ENCODE measurements around the gene NEURL1. TPM values are rescaled to one million over a fixed set of nuclear protein-coding genes. Genes with fewer than 3 reads are reported as not detected.

Gene NEURL1
- total RNA-seq, 1 experiment from 2014 or later, result 1.7 TPM

DNA sequence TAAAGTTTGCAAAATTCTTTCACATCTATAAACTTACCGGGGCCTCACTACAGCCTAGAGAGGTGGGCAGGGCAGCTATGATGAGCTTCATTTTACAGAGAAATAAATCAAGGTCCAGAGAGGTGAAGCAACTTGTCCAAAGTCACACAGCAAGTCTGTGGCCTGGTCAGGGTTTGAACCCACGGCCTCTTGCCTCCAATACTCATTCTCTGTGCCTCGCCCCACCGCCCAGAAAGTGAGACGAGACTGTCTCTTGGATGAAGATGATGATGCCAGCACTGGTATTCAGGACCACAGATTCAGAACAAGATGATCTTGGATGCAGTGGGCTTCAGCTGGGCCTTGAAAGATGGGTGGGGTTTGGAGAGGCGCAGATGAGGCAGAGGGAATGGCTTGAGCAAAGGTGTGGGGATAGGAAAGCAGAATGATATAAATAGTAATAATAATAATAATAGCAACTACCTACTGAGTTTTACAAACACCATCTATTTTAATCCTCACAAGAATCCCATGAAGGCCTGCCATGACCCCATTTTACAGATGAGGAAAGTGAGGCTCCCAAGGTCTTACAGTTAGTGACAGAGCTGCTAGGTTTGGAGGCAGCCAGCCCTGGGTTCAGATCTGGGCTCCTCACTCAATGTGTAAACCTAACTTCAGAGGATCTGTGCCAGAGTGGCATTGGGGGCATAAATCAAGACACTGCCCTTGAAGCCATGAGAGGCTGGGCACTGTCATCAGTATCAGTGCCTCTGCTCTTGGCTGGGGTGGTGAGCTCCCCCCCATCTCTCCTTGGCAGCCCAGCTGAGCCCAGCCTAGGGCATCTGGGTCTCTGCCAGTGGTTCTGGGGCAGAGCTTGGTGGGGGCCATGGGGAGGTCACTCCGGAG lies 70.0 kb downstream of the NEURL1 start:
- Histone ChIP-seq H3K36me3 (ENCODE audit: low read depth, low read length) (no peaks in the 10 kb centered on the region), H3K9me2 (replicated peaks; ENCODE audit: low read length) (no peaks in the 10 kb centered on the region), H2AFZ (ENCODE audit: low read length) (no peak overlapping the region), H3K4me1 (ENCODE audit: insufficient read depth, low read length) (no peaks in the 10 kb centered on the region), H3K9ac (ENCODE audit: low read length) (no peak overlapping the region), H3K79me2 (ENCODE audit: low read length) (no peaks in the 10 kb centered on the region), H3F3A (ENCODE audit: low read length, unreplicated experiment) (no peaks in the 10 kb centered on the region), H3K27me3 (ENCODE audit: low read length) (no peaks in the 10 kb centered on the region), H4K20me1 (ENCODE audit: low read length) (no peaks in the 10 kb centered on the region), H3K4me2 (ENCODE audit: low read length) (no peak overlapping the region), H3K27ac (ENCODE audit: low read length) (no peak overlapping the region), H3K9me3 (ENCODE audit: low read length) (no peaks in the 10 kb centered on the region), H3K4me3 (ENCODE audit: low read length) (no peak overlapping the region)
- ChIA-PET POLR2A (ENCODE audit: unreplicated experiment) (no interaction called here), CTCF (no interaction called here)
- intact Hi-C loops (cut with micrococcal nuclease), result no loop called here
- ATAC-seq, result no peak
- TF ChIP-seq EZH2phosphoT487 (IDR thresholded peaks at IDR 0.05; ENCODE audit: borderline replicate concordance, low read length) (no peak), EZH2 (IDR thresholded peaks at IDR 0.05; ENCODE audit: low read length, unreplicated experiment) (no peak)
- TF ChIP-seq, protein P1, sequence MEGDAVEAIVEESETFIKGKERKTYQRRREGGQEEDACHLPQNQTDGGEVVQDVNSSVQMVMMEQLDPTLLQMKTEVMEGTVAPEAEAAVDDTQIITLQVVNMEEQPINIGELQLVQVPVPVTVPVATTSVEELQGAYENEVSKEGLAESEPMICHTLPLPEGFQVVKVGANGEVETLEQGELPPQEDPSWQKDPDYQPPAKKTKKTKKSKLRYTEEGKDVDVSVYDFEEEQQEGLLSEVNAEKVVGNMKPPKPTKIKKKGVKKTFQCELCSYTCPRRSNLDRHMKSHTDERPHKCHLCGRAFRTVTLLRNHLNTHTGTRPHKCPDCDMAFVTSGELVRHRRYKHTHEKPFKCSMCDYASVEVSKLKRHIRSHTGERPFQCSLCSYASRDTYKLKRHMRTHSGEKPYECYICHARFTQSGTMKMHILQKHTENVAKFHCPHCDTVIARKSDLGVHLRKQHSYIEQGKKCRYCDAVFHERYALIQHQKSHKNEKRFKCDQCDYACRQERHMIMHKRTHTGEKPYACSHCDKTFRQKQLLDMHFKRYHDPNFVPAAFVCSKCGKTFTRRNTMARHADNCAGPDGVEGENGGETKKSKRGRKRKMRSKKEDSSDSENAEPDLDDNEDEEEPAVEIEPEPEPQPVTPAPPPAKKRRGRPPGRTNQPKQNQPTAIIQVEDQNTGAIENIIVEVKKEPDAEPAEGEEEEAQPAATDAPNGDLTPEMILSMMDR (conservative IDR thresholded peaks at IDR 0.05; ENCODE audit: low read depth, low read length), result no peak
- no peak for DNase-seq
- no TSS peak for BruUV-seq (replicated peaks)

DNA sequence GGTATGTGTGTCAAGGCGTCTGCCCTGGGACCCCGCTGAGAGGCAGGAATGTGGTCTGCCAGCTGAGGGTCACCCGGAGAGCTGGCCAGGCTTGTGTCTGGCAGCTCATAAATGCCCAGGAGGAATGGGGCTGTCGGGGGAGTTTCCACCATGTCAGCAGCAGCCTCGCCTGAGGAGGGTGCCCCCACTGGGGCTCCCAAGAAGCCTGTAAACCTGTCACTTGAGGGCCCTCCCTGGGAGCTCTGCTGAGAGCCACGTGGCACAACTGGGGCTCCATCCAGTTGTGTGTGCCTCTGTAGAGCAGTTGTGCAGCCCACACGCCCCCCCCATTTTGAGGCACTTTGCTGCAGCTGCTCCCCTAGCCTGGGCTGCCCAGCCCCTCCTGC lies 70.6 kb downstream of the NEURL1 start:
- no peak overlapping the region for H3K9ac ChIP-seq (ENCODE audit: low read length)
- BruUV-seq (replicated peaks), result no TSS peak
- CTCF ChIA-PET, result no interaction called here

More for the DNA sequence above, 70.6 kb downstream of the NEURL1 start:
- ATAC-seq, result no peak
- no peaks in the 10 kb centered on the region for H3K9me3 ChIP-seq (ENCODE audit: low read length)
- no peak overlapping the region for H3K4me2 ChIP-seq (ENCODE audit: low read length)
- no peak overlapping the region for H3K4me3 ChIP-seq (ENCODE audit: low read length)
- H3F3A ChIP-seq (ENCODE audit: low read length, unreplicated experiment), result no peaks in the 10 kb centered on the region
- no peaks in the 10 kb centered on the region for H4K20me1 ChIP-seq (ENCODE audit: low read length)
- no peak overlapping the region for H2AFZ ChIP-seq (ENCODE audit: low read length)
- no peaks in the 10 kb centered on the region for H3K9me2 ChIP-seq (replicated peaks; ENCODE audit: low read length)
- H3K27me3 ChIP-seq (ENCODE audit: low read length), result no peaks in the 10 kb centered on the region
- intact Hi-C loops (cut with micrococcal nuclease), result no loop called here
- no peak for DNase-seq
- POLR2A ChIA-PET (ENCODE audit: unreplicated experiment), result no interaction called here
- H3K27ac ChIP-seq (ENCODE audit: low read length), result no peak overlapping the region
- no peaks in the 10 kb centered on the region for H3K4me1 ChIP-seq (ENCODE audit: insufficient read depth, low read length)
- no peaks in the 10 kb centered on the region for H3K36me3 ChIP-seq (ENCODE audit: low read depth, low read length)
- TF ChIP-seq, protein P1 (conservative IDR thresholded peaks at IDR 0.05; ENCODE audit: low read depth, low read length), result no peak
- TF ChIP-seq EZH2 (IDR thresholded peaks at IDR 0.05; ENCODE audit: low read length, unreplicated experiment) (no peak), EZH2phosphoT487 (IDR thresholded peaks at IDR 0.05; ENCODE audit: borderline replicate concordance, low read length) (no peak)
- no peaks in the 10 kb centered on the region for H3K79me2 ChIP-seq (ENCODE audit: low read length)

Data from PC-3 (cell line).